HepG2 (cell line): ENCODE results near the gene KDM3B. TPM values are rescaled to one million over a fixed set of nuclear protein-coding genes. Genes with fewer than 3 reads are reported as not detected.

ENCODE experiments used
- CBFB ChIP-seq: sonication (generic); formaldehyde crosslinking; IDR thresholded peaks from 2 replicates; pipeline ENCODE4 v1.4.0; 2020; ENCODE audit warnings: missing genetic modification reagents
- CEBPB ChIP-seq: IDR thresholded peaks from 2 replicates; pipeline ENCODE4 v1.6.1; 2011; ENCODE audit warnings: low read depth, low read length, improper control_type of control experiment, borderline replicate concordance
- FOXK2 ChIP-seq: fragments of 450-650 bp; IDR thresholded peaks from 2 replicates; pipeline ENCODE4 v1.6.1; 2016
- HBP1 ChIP-seq: IDR thresholded peaks from 2 replicates; pipeline ENCODE4 v1.6.1; 2016; ENCODE audit warnings: low read depth, control low read depth
- HMGXB4 ChIP-seq, 2 experiments: sonication (generic) in 1 of 2; formaldehyde crosslinking in 1 of 2; IDR thresholded peaks; 2 replicates each; pipeline versions ENCODE4 v1.4.0 to v1.6.1; 2018 to 2020; ENCODE audit warnings: missing genetic modification reagents in 2 of 2, borderline replicate concordance in 1 of 2, low read depth in 1 of 2, mild to moderate bottlenecking in 1 of 2, missing biosample characterization in 1 of 2
- IKZF1 ChIP-seq: fragments of 450-650 bp; IDR thresholded peaks from 2 replicates; pipeline ENCODE4 v1.7.1; 2016
- MAFK ChIP-seq, 2 experiments: IDR thresholded peaks in 1 of 2; conservative IDR thresholded peaks in 1 of 2; 2 replicates each; pipeline ENCODE4 v1.6.1; 2011; ENCODE audit warnings: improper control_type of control experiment in 2 of 2, low read length in 2 of 2
- MED13 ChIP-seq: sonication (generic); formaldehyde crosslinking; IDR thresholded peaks from 2 replicates; pipeline ENCODE4 v1.5.0; 2020; ENCODE audit warnings: missing genetic modification reagents
- MTA3 ChIP-seq: sonication (generic); formaldehyde crosslinking; IDR thresholded peaks from 2 replicates; pipeline ENCODE4 v1.4.0; 2020; ENCODE audit warnings: missing genetic modification reagents
- MTERF4 ChIP-seq: sonication (generic); formaldehyde crosslinking; IDR thresholded peaks from 2 replicates; pipeline ENCODE4 v1.8.0; 2023; ENCODE audit warnings: mild to moderate bottlenecking, missing genetic modification reagents
- MXD1 ChIP-seq: sonication (generic); formaldehyde crosslinking; IDR thresholded peaks from 2 replicates; pipeline ENCODE4 v1.4.0; 2020; ENCODE audit warnings: mild to moderate bottlenecking, missing genetic modification reagents
- PITX1 ChIP-seq: sonication (generic); formaldehyde crosslinking; IDR thresholded peaks from 2 replicates; pipeline ENCODE4 v1.5.1; 2020; ENCODE audit warnings: mild to moderate bottlenecking, missing genetic modification reagents
- RARG ChIP-seq: sonication (generic); formaldehyde crosslinking; IDR thresholded peaks from 2 replicates; pipeline ENCODE4 v1.4.0; 2020; ENCODE audit warnings: low read depth, mild to moderate bottlenecking, missing genetic modification reagents
- RXRA ChIP-seq: sonication (generic); formaldehyde crosslinking; IDR thresholded peaks from 2 replicates; pipeline ENCODE4 v1.5.1; 2020; ENCODE audit warnings: missing genetic modification reagents
- SMAD9 ChIP-seq: sonication (generic); formaldehyde crosslinking; IDR thresholded peaks from 2 replicates; pipeline ENCODE4 v1.5.1; 2020; ENCODE audit warnings: mild to moderate bottlenecking, missing genetic modification reagents
- SPEN ChIP-seq: sonication (generic); formaldehyde crosslinking; IDR thresholded peaks from 2 replicates; pipeline ENCODE4 v1.5.1; 2020; ENCODE audit warnings: low read depth, mild to moderate bottlenecking, missing genetic modification reagents
- ZBTB10 ChIP-seq: sonication (generic); formaldehyde crosslinking; IDR thresholded peaks from 2 replicates; pipeline ENCODE4 v1.4.0; 2020; ENCODE audit warnings: missing genetic modification reagents, borderline replicate concordance
- ZFP62 ChIP-seq: sonication (generic); formaldehyde crosslinking; IDR thresholded peaks from 2 replicates; pipeline ENCODE4 v1.4.0; 2020; ENCODE audit warnings: missing genetic modification reagents
- ZNF264 ChIP-seq: sonication (generic); formaldehyde crosslinking; IDR thresholded peaks from 2 replicates; pipeline ENCODE4 v1.4.0; 2020; ENCODE audit warnings: missing genetic modification reagents
- ZNF496 ChIP-seq: sonication (generic); formaldehyde crosslinking; IDR thresholded peaks from 2 replicates; pipeline ENCODE4 v1.8.1; 2023; ENCODE audit warnings: mild to moderate bottlenecking, moderate library complexity, missing genetic modification reagents; ENCODE audit not compliant: insufficient replicate concordance
- ZNF563 ChIP-seq: sonication (generic); formaldehyde crosslinking; IDR thresholded peaks from 2 replicates; pipeline ENCODE4 v1.8.0; 2022; ENCODE audit warnings: mild to moderate bottlenecking, moderate library complexity, missing genetic modification reagents
- ZNF619 ChIP-seq: sonication (generic); formaldehyde crosslinking; IDR thresholded peaks from 2 replicates; pipeline ENCODE4 v1.4.0; 2020; ENCODE audit warnings: mild to moderate bottlenecking, missing genetic modification reagents
- polyA plus RNA-seq, 8 experiments: library from polyadenylated mRNA; depleted of rRNA in 3 of 8; stranded (reverse) in 7 of 8; unstranded in 1 of 8; fragments of >200 nt; fragmentation: Illumina TruSeq in 4 of 8; extraction: Trizol in 4 of 8; gene quantifications; 2 replicates each; pipeline versions ENCODE4 v1.2.1 to v1.2.3, GENCODE V29; 2011 to 2016; ENCODE audit warnings: low read depth in 4 of 8, missing spikeins in 1 of 8, mixed read lengths in 1 of 8; ENCODE audit not compliant: insufficient read depth in 1 of 8
- total RNA-seq, 5 experiments: library from RNA; depleted of rRNA; stranded (reverse); fragments of >200 nt; fragmentation: Illumina TruSeq; extraction: Trizol; gene quantifications; 2 replicates each; pipeline ENCODE4 v1.2.3, GENCODE V29; 2016; ENCODE audit warnings: low read depth in 1 of 5

KDM3B gene
- total and polyA plus RNA-seq, 2 of the 13 experiments (the other 11 are each of a cell fraction or from before 2014, with no cell fraction given): 19.7 to 34.3 TPM

- TF ChIP-seq MTA3 (no peak), RARG (no peak), ZNF619 (CRISPR knock-in tag) (no peak), FOXK2 (no peak), MXD1 (CRISPR knock-in tag) (no peak), MAFK (conservative IDR thresholded peaks at IDR 0.05 in 1 of 2, IDR thresholded peaks at IDR 0.05 in 1 of 2; ENCODE audit: low read length in 2 of 2) (no peak), HBP1 (CRISPR knock-in tag) (0 out of 2 replicates have a peak, but pooled peaks have one; percentile 22), IKZF1 (no peak), CEBPB (no peak), ZNF264 (CRISPR knock-in tag) (no peak), ZNF496 (CRISPR knock-in tag) (no peak), ZFP62 (no peak), ZNF563 (CRISPR knock-in tag) (0 out of 2 replicates have a peak, but pooled peaks have one; percentile 38), RXRA (CRISPR knock-in tag) (no peak), CBFB (no peak), SMAD9 (no peak), PITX1 (CRISPR knock-in tag) (no peak), HMGXB4 (CRISPR knock-in tag; IDR thresholded peaks at IDR 0.05; ENCODE audit: borderline replicate concordance in 1 of 2, low read depth in 1 of 2) (peak in 1 of 2 experiments; percentile 10; a peak in 1 of 4 replicates), MED13 (CRISPR knock-in tag) (no peak), MTERF4 (CRISPR knock-in tag) (no peak), SPEN (no peak), ZBTB10 (CRISPR knock-in tag) (no peak)
Observed at GRCh38 chr5:138439477-138440158, 87.1 kb downstream of the KDM3B start (continued).
